Stimulated activated CD8-positive, alpha-beta memory T cell treated with anti-CD3 and anti-CD28 coated beads, Interleukin-12 subunit alpha, Interleukin-12 subunit beta, amount 100 ng/mL, for 24 hours (primary cell): ENCODE results near the gene CFAP161.
"Not testable (repeated sequence)": the region's sequence is repeated elsewhere in the genome, so short reads cannot be mapped to it uniquely, and the experiment has no call there.

Experiments used
- DNase-seq: peaks from one replicate; pipeline ENCODE4 v3.0.0-alpha.2; 2020; ENCODE audit errors: extremely low read depth

Gene CFAP161

DNA sequence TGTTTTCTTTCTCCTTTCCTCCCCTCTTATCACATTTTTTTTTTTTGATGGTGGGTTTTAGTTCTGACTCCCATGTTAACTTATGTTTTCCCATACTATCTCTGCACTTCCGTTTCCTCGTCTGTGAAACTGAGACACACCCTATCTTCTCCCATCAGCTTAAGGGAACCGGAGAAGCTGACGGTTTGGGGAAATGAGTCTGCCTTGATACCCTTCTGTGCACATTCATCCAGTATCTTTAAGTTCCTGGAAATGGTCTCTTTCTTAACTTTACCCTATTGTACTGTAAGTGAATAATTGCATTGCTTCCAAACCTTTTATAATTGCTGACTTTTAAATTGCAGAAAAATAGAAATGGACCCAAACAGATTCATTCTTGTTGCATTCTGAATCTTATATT is 26.2 kb upstream of the CFAP161 start:
- no peak for DNase-seq

GRCh38 chr15:81108427-81108826 is 25.6 kb upstream of the CFAP161 start:
- DNase-seq, result no peak

DNA sequence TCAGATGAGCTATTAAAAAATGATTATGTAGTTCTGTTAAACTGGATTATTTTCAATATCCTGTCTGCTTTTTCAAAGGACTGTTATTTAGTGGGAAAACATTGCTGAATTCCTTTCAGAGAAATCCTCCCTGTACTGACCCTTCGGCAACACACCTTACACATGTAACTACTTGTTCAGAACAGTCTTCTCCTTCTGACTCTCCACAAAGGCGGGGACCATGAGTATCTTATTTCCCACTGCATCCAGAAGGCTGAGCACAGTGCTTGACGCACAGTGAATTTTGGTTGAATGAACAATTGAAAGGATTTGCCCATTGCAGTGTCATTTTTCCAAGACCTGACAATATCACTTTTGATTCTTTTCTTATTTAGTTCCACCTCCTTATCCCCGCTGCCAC is 23.1 kb upstream of the CFAP161 start:
- no peak for DNase-seq

DNA sequence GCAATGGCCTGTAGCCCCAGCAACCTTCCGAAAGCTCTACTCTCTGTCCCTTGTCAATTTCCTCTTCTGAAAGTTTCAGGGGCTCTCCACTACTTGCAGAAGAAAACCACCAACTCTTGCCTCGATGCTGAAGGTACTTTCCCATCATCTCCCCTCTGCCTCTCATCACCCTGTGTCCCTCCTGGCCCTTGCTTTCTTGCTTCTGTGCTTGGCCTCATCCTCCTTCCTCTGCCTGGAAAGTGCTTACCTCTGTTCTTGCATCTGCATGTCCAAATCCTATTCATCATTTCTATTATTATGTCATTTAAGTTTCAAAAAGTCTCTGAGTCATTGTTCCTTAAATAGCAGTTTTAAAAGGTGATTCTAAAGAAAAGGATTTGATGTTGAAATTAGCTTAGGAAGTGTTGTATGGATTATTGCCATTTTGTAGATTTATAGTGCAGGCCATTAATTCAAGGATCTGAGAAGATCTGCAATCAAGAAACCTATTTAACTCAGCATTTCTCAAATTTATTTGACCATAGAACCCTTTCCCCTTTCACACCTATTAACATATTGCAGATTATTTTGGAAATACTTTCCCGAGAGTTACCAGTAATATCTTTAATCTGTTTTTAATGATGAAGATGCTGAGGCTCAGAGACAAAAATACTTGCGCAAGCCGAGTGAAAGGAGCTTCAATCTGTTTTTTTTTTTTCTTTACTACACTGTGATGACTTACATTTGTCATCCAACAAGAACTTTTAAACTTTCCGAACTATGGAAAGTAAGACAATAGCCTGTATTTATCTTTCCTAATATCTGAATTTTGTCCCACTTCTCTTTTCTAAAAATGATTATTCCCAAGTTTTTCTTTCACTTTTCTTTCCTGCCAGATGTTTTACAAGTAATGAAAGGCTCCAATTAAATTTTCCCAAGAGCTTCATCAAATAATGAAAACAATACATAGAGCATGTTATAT is 22.3 kb upstream of the CFAP161 start:
- DNase-seq, result no peak

- no peak for DNase-seq
These were observed 20.8 kb upstream of the CFAP161 start for GRCh38 chr15:81113204-81113657.

- DNase-seq, result no peak
These were observed 20.2 kb upstream of the CFAP161 start for GRCh38 chr15:81113861-81114291.

DNA sequence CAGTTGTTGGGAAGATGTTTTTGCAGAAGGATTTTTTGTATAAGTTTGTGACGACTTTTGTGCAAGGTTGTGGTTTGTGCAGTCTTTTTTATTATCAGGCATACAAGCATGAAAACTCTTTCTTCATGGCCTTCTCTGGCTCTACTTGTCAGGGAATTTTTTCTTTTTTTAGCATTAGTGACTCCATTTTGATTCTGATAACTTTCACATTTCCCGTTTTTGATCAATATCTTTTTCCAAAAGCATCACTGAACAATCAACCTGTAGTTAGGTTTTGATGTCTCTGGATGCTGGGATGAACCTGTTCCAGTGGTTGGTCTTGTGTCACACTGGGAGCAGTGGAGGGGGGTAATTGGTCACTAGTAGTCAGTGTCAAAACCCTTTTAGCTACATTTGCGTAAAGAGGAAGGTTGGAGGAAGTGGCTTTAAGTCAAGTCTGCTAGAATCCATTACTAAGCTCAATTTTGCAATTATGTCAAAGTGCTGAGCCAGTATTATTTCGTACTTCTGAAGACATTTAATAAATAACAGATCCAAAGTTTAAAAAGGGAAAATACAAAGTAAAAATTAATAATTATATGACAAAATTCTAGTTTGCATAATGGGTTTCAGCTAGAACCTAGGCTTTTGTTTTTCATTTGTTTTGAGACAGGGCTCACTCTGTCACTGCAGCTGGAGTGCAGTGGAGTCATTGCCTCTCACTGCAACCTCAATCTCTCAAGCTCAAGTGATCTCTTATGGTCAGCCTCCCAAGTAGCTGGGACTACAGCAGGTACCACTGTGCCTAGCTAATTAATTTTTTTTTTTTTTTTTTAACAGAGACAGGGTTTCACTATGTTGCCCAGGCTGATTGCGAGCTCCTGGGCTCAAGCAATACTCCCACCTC is 18.8 kb upstream of the CFAP161 start:
- no peak for DNase-seq

DNA sequence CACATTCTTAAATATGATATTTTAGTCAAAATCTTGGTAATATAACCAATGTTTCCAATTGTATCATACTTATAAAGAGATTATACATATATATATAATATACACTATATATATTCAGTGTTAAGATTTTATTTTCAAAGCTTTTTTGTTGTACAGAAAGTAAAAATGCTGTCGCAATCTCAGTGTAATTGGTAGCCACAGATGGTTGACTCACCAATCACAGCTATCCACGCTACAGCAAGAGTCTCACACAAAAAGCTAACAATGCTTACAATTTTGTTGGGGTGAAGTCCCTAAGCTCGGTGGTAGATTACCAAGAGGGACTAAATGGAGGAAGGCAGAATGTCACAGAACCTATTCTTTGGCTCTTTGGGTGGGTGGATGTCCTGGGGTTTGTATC is 16.9 kb upstream of the CFAP161 start:
- DNase-seq, result no peak

DNA sequence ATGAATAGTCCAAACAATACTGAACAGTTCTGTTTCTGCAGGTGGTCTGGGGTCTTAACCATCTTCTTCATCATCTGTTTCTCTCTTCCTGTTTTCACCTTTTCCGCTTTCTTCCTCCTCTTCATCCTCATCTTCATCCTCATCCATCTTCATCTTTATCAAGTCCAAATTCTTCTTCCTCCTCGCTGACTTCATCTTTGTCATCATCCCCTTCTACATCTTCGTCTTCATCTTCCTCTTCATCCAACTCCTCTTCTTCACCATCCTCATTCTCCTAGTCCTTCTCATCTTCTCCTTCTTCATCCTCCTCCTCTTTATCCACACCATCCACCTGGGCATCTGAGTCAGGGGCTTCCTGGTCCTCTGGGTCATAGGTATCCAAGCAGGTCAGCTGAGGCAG is 16.5 kb upstream of the CFAP161 start:
- DNase-seq, result no peak

GRCh38 chr15:81118361-81118760 is 15.7 kb upstream of the CFAP161 start:
- no peak for DNase-seq

- no peak for DNase-seq
These were observed 14.0 kb upstream of the CFAP161 start for GRCh38 chr15:81120069-81120468.

DNA sequence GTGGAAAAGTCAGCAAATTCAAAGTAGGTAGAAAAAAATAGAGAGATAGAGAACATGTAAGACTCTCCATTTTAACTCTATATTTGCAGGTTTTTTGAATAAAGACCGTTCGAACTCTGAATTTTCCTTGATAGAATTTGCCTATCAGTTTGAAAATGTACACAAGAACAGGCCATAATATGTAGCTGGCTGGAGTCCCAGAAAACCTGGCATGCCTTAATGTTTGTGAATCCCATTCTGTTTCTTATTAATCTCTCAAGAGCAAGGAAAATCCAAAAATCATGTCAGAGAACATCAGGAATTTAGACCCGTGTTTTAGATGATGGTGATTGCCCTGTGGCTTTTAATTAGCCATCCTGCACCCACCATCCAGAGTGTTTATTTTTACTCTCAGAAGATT is 7.2 kb upstream of the CFAP161 start:
- no peak for DNase-seq

DNA sequence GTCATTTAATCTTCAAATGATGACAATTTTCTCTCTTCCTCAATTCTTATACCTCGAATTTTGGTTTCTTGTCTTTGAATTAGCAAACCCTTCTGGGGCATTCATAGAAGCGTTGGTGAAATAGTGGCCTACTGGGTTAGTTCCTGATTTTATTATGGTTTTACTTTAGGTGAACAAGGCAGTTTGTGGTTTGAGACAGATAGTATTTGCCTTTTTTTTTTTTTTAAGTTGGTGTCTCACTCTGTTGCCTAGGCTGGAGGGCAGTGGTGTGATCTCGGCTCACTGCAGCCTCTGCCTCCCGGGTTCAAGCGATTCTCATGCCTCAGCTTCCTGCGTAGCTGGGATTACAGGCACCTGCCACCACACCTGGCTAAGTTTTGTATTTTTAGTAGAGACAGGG is 7.4 kb downstream of the CFAP161 start:
- not testable (repeated sequence) for DNase-seq

DNA sequence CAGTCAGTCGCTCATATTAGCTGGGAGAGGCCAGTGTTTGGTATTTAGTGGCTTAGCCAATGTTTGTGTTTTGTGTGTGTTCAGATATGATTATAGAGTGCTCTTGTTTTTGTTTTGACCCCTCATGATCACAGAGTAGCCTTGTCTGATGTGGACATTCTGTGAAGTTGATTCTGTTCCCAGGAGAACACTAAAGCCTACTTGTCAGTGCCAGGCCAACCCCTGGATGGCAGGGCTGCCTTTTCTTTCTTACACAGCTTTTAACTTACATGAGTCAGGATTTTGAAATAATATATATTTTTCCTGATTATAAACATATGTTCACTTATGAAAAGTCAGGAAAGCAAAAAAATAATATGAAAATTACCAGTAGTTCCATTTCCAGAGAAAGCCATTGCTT is 11.9 kb downstream of the CFAP161 start:
- no peak for DNase-seq

DNA sequence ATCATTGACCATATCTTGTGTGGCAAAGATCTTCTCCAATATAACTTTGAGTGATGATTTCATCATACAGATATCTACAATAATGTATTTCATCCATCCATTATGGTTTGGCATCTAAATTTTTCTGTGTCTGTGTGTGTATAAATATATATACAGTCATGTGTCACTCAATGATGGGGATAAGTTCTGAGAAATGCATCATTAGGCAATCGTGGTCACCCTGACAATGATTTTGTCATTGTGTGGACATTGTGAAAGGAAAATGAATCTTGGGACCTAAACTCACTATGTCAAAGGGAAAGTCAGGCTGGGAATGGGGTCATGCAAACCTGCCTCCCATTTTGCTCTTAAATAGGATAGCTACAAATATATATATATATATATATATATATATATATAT is 12.4 kb downstream of the CFAP161 start:
- DNase-seq, result no peak

DNA sequence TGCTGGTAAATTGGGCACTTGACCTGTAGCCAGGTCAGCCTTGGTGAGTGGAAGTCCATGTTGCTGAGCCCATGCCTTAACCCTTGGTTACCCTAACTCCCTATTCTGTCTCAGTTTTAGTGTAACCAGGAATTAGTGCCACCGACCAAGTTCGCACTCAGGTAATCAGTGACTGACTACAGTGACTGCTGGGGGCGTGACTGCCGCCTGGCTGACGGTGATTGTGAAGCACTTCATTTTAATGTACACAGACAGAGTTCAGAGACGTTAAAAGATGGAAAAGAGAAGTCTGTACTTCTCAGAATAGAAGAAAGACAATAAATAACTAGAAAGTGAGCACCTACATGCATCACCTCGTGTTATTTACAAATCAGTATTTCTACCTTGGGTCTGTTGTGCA is 17.3 kb downstream of the CFAP161 start:
- no peak for DNase-seq

- DNase-seq, result no peak
These were observed 18.3 kb downstream of the CFAP161 start for GRCh38 chr15:81152339-81152738.

- DNase-seq, result no peak
These were observed 18.7 kb downstream of the CFAP161 start for GRCh38 chr15:81152799-81153198.

DNA sequence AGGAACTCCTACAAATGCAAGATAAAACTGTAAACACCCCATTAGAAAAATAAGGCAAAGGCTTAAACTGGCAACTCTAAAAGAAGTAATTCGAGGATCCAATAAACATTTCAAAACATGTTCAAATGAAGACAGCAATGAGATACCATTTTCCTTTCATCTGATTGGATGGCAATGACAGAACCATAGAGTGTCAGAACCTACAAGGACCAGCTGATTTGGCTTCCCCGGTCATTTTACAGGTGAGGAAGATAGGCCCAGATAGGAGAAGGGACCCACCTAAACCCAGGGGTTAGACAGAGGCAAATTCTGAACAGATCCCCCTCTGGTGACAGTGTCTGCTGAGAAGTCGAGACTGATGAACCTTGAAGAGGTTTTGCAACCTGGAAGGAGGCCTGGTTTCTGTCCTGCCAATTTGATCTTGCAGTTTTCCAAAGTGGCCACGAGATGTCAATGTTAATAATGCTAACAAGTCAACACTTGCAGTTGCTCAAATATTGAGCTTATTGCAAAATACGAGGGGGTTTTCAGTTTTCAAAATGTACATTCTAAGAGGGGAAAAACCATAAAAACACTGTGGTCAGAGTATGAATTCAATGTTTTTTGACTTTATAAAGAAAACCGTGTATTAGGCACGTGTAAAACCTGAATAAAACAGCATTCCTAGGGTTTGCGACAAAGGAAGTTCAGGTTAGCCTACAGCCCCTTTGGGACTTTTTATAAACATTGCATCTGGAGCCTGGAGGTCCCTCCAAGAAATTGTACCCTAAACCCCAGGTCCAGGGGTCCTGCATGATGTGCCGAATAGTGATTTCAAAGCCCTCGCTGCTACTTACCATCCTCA is 21.5 kb downstream of the CFAP161 start:
- no peak for DNase-seq

GRCh38 chr15:81156324-81156723 is 22.3 kb downstream of the CFAP161 start:
- DNase-seq, result no peak

DNA sequence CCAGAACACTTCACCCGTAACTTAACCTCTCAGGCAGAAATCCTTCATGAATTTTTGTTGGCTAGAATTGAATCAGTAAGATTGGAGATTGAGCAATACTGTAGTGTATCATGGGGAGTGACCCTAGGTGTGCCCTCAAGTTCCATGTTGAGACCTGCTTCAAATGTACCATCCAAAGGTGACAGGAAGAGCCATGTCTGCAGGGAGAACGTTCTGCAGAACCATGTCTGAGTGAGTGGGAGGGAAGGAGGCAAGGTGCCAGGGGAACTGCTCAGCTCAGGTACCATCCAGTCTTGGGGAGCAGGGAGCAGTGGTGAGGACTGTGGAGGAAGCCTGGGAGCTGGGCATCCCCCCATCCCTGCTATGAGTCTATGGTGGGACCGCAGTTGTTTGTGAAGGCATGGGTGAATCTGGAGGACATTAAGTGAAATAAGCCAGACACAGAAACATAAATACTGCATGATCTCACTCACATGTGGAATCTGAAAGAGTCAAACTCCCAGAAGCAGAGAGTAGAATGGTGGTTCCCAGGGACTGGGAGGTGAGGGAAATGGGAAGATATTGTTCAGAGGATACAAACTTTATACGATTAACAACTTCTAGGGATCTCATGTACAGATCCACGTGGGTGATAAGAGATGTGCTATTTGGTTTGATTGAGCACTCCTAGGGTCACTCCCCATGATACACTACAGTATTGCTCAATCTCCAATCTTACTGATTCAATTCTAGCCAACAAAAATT is 23.3 kb downstream of the CFAP161 start:
- no peak for DNase-seq
